HG03280 (cell line): Measurements from ENCODE around the gene COQ8B.
A peak's percentile ranks its signal among the peaks of the same experiment; 100 is the strongest.
"Not testable (repeated sequence)": the region's sequence is repeated elsewhere in the genome, so short reads cannot be mapped to it uniquely, and the experiment has no call there.

Experiments
- ATAC-seq: cut with Tn5 transposase; IDR thresholded peaks from one replicate; pipeline ENCODE4 v1.9.1; 2021; ENCODE audit warnings: mild to moderate bottlenecking, moderate library complexity; ENCODE audit not compliant: unreplicated experiment

Gene COQ8B

GRCh38 chr19:40716482-40717324 is at the start of gene COQ8B, which contains the start of gene ITPKC:
COQ8B (minus strand) TSS chr19:40716886; CDS start chr19:40714632, 2,254 bp downstream.
ITPKC (plus strand) TSS chr19:40717112; CDS start chr19:40717136, 24 bp downstream.
- ATAC-seq: peak; percentile 77

GRCh38 chr19:40766385-40766784 is 49.7 kb upstream of the COQ8B start:
- not testable (repeated sequence) for ATAC-seq

- ATAC-seq: no peak
These were observed 47.3 kb upstream of the COQ8B start for GRCh38 chr19:40763963-40764362.

- no peak for ATAC-seq
These were observed 46.8 kb upstream of the COQ8B start for GRCh38 chr19:40763526-40763925.

- no peak for ATAC-seq
These were observed 46.2 kb upstream of the COQ8B start for GRCh38 chr19:40762754-40763470.

GRCh38 chr19:40759352-40759751 is 42.7 kb upstream of the COQ8B start:
- no peak for ATAC-seq

- ATAC-seq: no peak
These were observed 41.8 kb upstream of the COQ8B start for GRCh38 chr19:40758491-40758890.

- no peak for ATAC-seq
These were observed 39.9 kb upstream of the COQ8B start for GRCh38 chr19:40756502-40757110.

GRCh38 chr19:40755791-40756190 is 39.1 kb upstream of the COQ8B start:
- ATAC-seq: no peak

- ATAC-seq: no peak
These were observed 38.5 kb upstream of the COQ8B start for GRCh38 chr19:40755248-40755624.

GRCh38 chr19:40754611-40755247 is 38.0 kb upstream of the COQ8B start:
- ATAC-seq: no peak

- no peak for ATAC-seq
These were observed 35.6 kb upstream of the COQ8B start for GRCh38 chr19:40752257-40752781.

GRCh38 chr19:40750874-40751537 is 34.3 kb upstream of the COQ8B start, which contains the start of gene SNRPA:
SNRPA (plus strand) TSS chr19:40751203; CDS start chr19:40751409, 206 bp downstream.
- peak; percentile 53 for ATAC-seq

- peak; percentile 87 for ATAC-seq
These were observed 33.6 kb upstream of the COQ8B start, which contains the start of gene ACTMAP for GRCh38 chr19:40750058-40750873. ACTMAP (minus strand) TSS chr19:40750477; CDS start chr19:40749803, 674 bp downstream.

- no peak for ATAC-seq
These were observed 30.9 kb upstream of the COQ8B start for GRCh38 chr19:40747536-40747935.

- no peak for ATAC-seq
These were observed 28.7 kb upstream of the COQ8B start for GRCh38 chr19:40745402-40745780.

- no peak for ATAC-seq
These were observed 28.1 kb upstream of the COQ8B start for GRCh38 chr19:40744554-40745401.

GRCh38 chr19:40743926-40744325 is 27.2 kb upstream of the COQ8B start:
- no peak for ATAC-seq
